K562 (cell line): ENCODE data around the gene CHAF1A. TPM values are rescaled to one million over a fixed set of nuclear protein-coding genes. Genes with fewer than 3 reads are reported as not detected.

Source experiments
- ARNT ChIP-seq, 2 experiments: fragments of 450-650 bp; IDR thresholded peaks; 2 replicates each; pipeline ENCODE4 v1.6.1; 2016; ENCODE audit warnings: mild to moderate bottlenecking in 1 of 2
- CTCF ChIP-seq, 3 experiments: IDR thresholded peaks in 2 of 3; conservative IDR thresholded peaks in 1 of 3; 2 replicates each; pipeline ENCODE4 v1.5.1; 2011 to 2012; ENCODE audit warnings: low read length in 3 of 3, mild to moderate bottlenecking in 3 of 3, control low read depth in 2 of 3, improper control_type of control experiment in 1 of 3, inconsistent platforms in 1 of 3, low read depth in 1 of 3, mixed read lengths in 1 of 3, moderate library complexity in 1 of 3; ENCODE audit not compliant: insufficient read depth in 2 of 3
- MEF2A ChIP-seq: IDR thresholded peaks from 2 replicates; pipeline ENCODE4 v1.6.1; 2011; ENCODE audit warnings: low read depth, mild to moderate bottlenecking, low read length, moderate library complexity; ENCODE audit not compliant: control insufficient read depth
- PRMT5 ChIP-seq: sonication (generic); formaldehyde crosslinking; IDR thresholded peaks from 2 replicates; pipeline ENCODE4 v1.5.0; 2020; ENCODE audit warnings: missing genetic modification reagents
- RBFOX2 ChIP-seq: fragments of 200-400 bp; formaldehyde crosslinking; IDR thresholded peaks from 2 replicates; pipeline ENCODE4 v1.6.1; 2017; ENCODE audit warnings: low read depth, mild to moderate bottlenecking, low read length, moderate library complexity
- REST ChIP-seq, 2 experiments: fragments of 450-650 bp; formaldehyde crosslinking in 1 of 2; IDR thresholded peaks; 2 replicates each; pipeline versions ENCODE4 v1.4.0 to v1.6.1; 2014 to 2020; ENCODE audit warnings: mild to moderate bottlenecking in 2 of 2, borderline replicate concordance in 1 of 2, low read depth in 1 of 2
- SMC3 ChIP-seq: conservative IDR thresholded peaks from 2 replicates; pipeline ENCODE4 v1.6.1; 2011; ENCODE audit warnings: low read depth, low read length, improper control_type of control experiment; ENCODE audit not compliant: insufficient read depth
- TGIF2 ChIP-seq: sonication (generic); formaldehyde crosslinking; IDR thresholded peaks from 2 replicates; pipeline ENCODE4 v1.8.1; 2022; ENCODE audit warnings: mild to moderate bottlenecking, missing genetic modification reagents, moderate library complexity
- ZBTB7A ChIP-seq: IDR thresholded peaks from 2 replicates; pipeline ENCODE4 v1.6.1; 2011; ENCODE audit warnings: low read depth, mild to moderate bottlenecking, low read length, moderate library complexity, borderline replicate concordance; ENCODE audit not compliant: control insufficient read depth
- ZNF146 ChIP-seq: IDR thresholded peaks from one replicate; pipeline ENCODE4 v1.6.1; 2018; ENCODE audit warnings: missing compliant biosample characterization; ENCODE audit not compliant: unreplicated experiment
- ZNF384 ChIP-seq: IDR thresholded peaks from 2 replicates; pipeline ENCODE4 v1.6.1; 2012; ENCODE audit warnings: low read depth, low read length, improper control_type of control experiment
- ZNF551 ChIP-seq: fragments of 250-450 bp; sonication (Bioruptor Pico); IDR thresholded peaks from 2 replicates; pipeline ENCODE4 v1.5.0; 2021; ENCODE audit warnings: mild to moderate bottlenecking, moderate library complexity
- ZNF561 ChIP-seq: fragments of 450-650 bp; formaldehyde crosslinking; conservative IDR thresholded peaks from 2 replicates; pipeline ENCODE4 v1.4.0; 2020; ENCODE audit warnings: mild to moderate bottlenecking, moderate library complexity
- ZNF699 ChIP-seq: fragments of 250-450 bp; sonication (Bioruptor Pico); IDR thresholded peaks from 2 replicates; pipeline ENCODE4 v1.8.0; 2021; ENCODE audit warnings: mild to moderate bottlenecking, moderate library complexity; ENCODE audit not compliant: insufficient replicate concordance
- ZNF740 ChIP-seq, 3 experiments: fragments of 200-800 bp in 1 of 3; sonication (Bioruptor generic) in 1 of 3; sonication (generic) in 1 of 3; formaldehyde crosslinking in 1 of 3; IDR thresholded peaks; 2 replicates each; pipeline versions ENCODE4 v1.6.1 to v1.8.0; 2016 to 2022; ENCODE audit warnings: mild to moderate bottlenecking in 2 of 3, missing compliant biosample characterization in 2 of 3, missing genetic modification characterization in 2 of 3, missing genetic modification reagents in 1 of 3
- polyA plus RNA-seq, 8 experiments: library from polyadenylated mRNA; depleted of rRNA in 4 of 8; stranded (reverse) in 5 of 8; unstranded in 3 of 8; fragments of >200 nt; fragmentation: Nextera tagmentation in 2 of 8; fragmentation: Illumina TruSeq in 1 of 8; extraction: Ambion mirVana in 2 of 8; extraction: Trizol in 1 of 8; gene quantifications; 2 replicates each; pipeline versions ENCODE4 v1.2.1 to v1.2.3, GENCODE V29; 2011 to 2014; ENCODE audit warnings: inconsistent platforms in 1 of 8, missing spikeins in 1 of 8
- total RNA-seq, 7 experiments: library from RNA; depleted of rRNA in 6 of 7; stranded (reverse); fragments of >200 nt in 6 of 7; fragmentation: Illumina TruSeq in 2 of 7; extraction: Trizol in 2 of 7; gene quantifications; 2 replicates each; pipeline versions ENCODE4 v1.2.1 to v1.2.3, GENCODE V29; 2011 to 2021; ENCODE audit warnings: low replicate concordance in 1 of 7

The CHAF1A gene
- total and polyA plus RNA-seq, 9 of the 15 experiments (the other 6 are each of a cell fraction or from before 2014, with no cell fraction given), result 1.6 to 86.9 (median 45.2) TPM

- peak; percentile 85 to 86 (median 85) for TF ChIP-seq CTCF (IDR thresholded peaks at IDR 0.05 in 2 of 3, conservative IDR thresholded peaks at IDR 0.05 in 1 of 3; ENCODE audit: insufficient read depth in 2 of 3, low read depth in 1 of 3, low read length in 3 of 3)
- no peak for TF ChIP-seq TGIF2
- peak; percentile 68 for TF ChIP-seq SMC3
- TF ChIP-seq MEF2A, result no peak
- TF ChIP-seq ZNF561 (CRISPR knock-in tag), result no peak
- TF ChIP-seq ZNF740 (CRISPR knock-in tag; IDR thresholded peaks at IDR 0.05), result peak; percentile 74
- TF ChIP-seq ZNF740 (tag; IDR thresholded peaks at IDR 0.05), result 0 out of 4 replicates have a peak, but pooled peaks of 1 of the 2 experiments have one; percentile 32
- no peak for TF ChIP-seq RBFOX2
- peak; percentile 92 for TF ChIP-seq ZBTB7A
- TF ChIP-seq PRMT5 (CRISPR knock-in tag), result no peak
- TF ChIP-seq ZNF551, result no peak
- TF ChIP-seq ZNF384, result peak; percentile 85
- TF ChIP-seq ZNF699 (CRISPR knock-in tag), result no peak
- no peak for TF ChIP-seq ARNT (IDR thresholded peaks at IDR 0.05)
- TF ChIP-seq REST (IDR thresholded peaks at IDR 0.05; ENCODE audit: borderline replicate concordance), result peak; percentile 41; the same call in 1 of the 2 replicates
- TF ChIP-seq REST (CRISPR knock-in tag; IDR thresholded peaks at IDR 0.05; ENCODE audit: low read depth), result no peak
- no peak for TF ChIP-seq ZNF146 (CRISPR knock-in tag)
Observed at GRCh38 chr19:4352701-4353121, 49.7 kb upstream of the CHAF1A start (continued).
